Stimulated activated memory B cell treated with anti-CD40 and anti-IgM and Interleukin-4, amounts not matched to agents 10 μg/mL and 1 μg/mL and 100 μg/mL, for 72 hours (primary cell): ENCODE data around the gene PKMYT1.

ENCODE experiments used
- ATAC-seq: fragments of 150-1000 bp; cut with Tn5 transposase; 2 replicates; pipeline ENCODE4 v1.10.0; 2021
- H3K27ac Mint-ChIP-seq: one replicate; pipeline ENCODE4 v1.8.0; 2022; ENCODE audit warnings: mild to moderate bottlenecking, mixed read lengths
- H3K27me3 Mint-ChIP-seq: one replicate; pipeline ENCODE4 v1.8.0; 2022; ENCODE audit warnings: mixed read lengths
- H3K36me3 Mint-ChIP-seq: one replicate; pipeline ENCODE4 v1.8.0; 2022; ENCODE audit warnings: mixed read lengths
- H3K4me1 Mint-ChIP-seq: one replicate; pipeline ENCODE4 v1.8.0; 2022; ENCODE audit warnings: mixed read lengths
- H3K4me3 Mint-ChIP-seq: one replicate; pipeline ENCODE4 v1.8.0; 2022; ENCODE audit warnings: mild to moderate bottlenecking, moderate library complexity, mixed read lengths
- H3K9me3 Mint-ChIP-seq: one replicate; pipeline ENCODE4 v1.8.0; 2022; ENCODE audit warnings: mixed read lengths

PKMYT1 gene

DNA sequence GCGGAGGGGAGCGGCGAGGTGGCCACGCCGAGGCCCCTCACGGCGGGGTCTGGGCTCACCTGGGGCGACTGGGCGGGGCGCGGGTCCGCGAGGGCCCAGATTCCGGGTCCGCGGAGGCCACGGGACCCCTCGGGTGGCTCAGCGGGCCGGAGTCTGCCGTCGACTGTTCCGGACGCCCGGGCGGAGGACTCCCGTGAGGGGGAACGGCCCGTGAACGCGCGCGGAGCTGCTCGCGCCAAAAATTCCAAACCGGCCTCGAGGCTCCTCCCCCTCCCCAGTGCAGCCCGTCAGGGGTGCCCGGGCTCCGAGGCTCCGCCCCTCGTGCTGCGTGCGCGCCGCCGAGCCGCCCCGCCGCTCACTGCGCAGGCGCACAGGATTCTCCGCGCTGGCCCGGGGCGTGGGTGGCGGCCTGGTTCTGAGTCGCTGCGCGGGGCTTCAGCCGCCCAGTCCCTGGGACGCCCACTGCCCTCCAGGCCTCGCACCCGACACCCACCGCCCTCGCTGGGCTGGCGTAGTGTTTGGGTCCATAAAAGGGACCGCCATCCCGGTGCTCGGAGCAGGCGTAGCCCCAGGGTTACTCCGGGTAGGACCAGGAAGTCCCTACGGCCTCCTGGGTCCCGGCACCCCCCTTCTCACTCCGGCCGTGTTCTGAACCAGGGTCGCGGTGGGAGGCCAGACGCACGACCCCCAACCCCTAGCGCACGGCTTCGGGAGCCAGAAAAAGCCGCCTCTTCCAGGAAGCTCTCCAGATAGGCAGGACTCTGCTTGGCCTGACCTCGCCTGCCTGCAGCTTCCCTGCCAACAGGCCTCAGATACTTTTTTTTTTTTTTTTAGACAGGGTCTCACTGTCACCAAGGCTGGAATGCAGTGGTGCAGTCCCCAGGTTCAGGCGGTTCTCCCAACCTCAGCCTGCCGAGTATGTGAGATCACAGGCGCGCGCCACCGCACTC, at the start of gene PKMYT1:
Gene PKMYT1 (minus strand): TSS at position 220 of the 950 bp plus-strand sequence. CDS start 789 bp downstream, outside the sequence.
- no peaks in the 10 kb centered on the region for H3K36me3 Mint-ChIP-seq
- peak; percentile 91 for ATAC-seq
- peaks cover 17% of the 10 kb centered on the region for H3K27me3 Mint-ChIP-seq
- H3K4me3 Mint-ChIP-seq, result peak within 1 kb of the TSS; percentile 89
- H3K4me1 Mint-ChIP-seq, result peaks cover 23% of the 10 kb centered on the region
- H3K27ac Mint-ChIP-seq, result peak within 1 kb of the TSS; percentile 88
- no peaks in the 10 kb centered on the region for H3K9me3 Mint-ChIP-seq

DNA sequence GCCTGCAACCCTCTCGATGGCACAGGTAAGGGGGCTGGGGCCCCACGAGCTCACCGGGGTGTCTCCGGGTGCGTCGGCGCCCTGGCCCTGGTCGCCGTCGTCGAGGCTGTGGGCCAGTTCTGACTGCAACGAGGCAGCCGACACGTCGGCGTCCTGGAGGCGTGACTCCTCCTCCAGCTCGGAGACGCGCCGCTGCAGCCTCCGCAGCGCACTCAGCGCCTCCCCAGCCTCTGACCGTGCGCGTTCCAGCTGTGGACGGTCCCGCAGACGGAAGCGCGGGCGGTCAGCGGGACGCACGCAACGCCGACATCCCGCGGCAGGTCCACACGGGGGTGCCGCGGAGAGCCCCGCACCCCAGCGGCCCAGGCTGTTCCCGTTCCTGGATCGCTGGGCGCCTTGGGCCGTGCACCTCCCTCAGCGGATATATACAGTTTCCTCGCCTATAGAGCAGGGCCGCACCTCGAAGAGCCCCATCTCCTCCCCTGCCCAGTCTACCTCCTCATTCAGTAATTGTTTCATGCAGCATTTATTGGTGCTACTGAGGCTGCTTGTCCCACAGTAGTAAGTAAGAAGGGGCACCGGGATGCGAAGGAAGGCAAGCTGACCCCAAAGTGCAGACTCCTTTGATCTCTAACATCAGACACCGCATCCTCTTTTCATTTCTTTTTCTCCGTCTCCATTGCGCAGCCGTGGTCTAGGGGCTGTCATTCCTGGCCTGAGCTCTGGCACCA, 49.4 kb upstream of the PKMYT1 start:
- no peak overlapping the region for H3K27ac Mint-ChIP-seq
- ATAC-seq, result no peak

DNA sequence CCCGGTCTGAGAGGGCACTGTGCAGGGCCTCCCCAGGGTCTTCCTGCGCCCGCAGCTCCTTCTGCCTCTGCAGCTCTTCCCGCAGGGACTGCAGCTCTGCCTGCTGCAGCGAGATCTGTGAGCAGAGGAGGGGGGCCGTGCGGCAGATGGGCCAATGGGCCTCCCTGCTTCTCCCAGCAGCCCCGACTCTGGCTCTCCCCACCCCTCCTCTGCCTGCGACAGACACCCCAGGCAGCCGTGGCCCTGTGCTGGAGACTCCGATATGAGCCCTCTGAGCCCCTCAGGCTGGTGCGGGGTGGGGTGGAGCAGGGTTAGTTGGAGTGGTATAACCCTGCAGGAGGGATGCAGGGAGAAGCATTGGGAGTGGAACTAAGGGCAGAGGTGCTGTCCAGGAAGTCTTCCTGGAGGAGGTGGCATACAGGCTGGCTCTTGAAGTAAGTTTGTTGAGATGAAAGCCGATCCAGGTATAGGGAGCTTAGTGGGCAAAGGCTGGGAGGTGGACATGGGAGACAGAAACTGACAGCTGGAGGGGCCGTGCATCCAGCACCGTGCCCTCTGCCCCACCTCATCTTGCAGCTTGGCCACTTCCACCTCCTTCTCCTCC, 48.6 kb upstream of the PKMYT1 start:
- Mint-ChIP-seq H3K4me1 (peaks cover 48% of the 10 kb centered on the region), H3K36me3 (peaks cover 17% of the 10 kb centered on the region), H3K27ac (no peak overlapping the region), H3K4me3 (peak overlapping the region; percentile 13), H3K9me3 (no peaks in the 10 kb centered on the region), H3K27me3 (peaks cover 60% of the 10 kb centered on the region)
- no peak for ATAC-seq

More for the DNA sequence above, 49.4 kb upstream of the PKMYT1 start:
- peaks cover 42% of the 10 kb centered on the region for H3K4me1 Mint-ChIP-seq
- H3K27me3 Mint-ChIP-seq, result peaks cover 68% of the 10 kb centered on the region
- H3K4me3 Mint-ChIP-seq, result no peak overlapping the region
- peaks cover 17% of the 10 kb centered on the region for H3K36me3 Mint-ChIP-seq
- no peaks in the 10 kb centered on the region for H3K9me3 Mint-ChIP-seq

DNA sequence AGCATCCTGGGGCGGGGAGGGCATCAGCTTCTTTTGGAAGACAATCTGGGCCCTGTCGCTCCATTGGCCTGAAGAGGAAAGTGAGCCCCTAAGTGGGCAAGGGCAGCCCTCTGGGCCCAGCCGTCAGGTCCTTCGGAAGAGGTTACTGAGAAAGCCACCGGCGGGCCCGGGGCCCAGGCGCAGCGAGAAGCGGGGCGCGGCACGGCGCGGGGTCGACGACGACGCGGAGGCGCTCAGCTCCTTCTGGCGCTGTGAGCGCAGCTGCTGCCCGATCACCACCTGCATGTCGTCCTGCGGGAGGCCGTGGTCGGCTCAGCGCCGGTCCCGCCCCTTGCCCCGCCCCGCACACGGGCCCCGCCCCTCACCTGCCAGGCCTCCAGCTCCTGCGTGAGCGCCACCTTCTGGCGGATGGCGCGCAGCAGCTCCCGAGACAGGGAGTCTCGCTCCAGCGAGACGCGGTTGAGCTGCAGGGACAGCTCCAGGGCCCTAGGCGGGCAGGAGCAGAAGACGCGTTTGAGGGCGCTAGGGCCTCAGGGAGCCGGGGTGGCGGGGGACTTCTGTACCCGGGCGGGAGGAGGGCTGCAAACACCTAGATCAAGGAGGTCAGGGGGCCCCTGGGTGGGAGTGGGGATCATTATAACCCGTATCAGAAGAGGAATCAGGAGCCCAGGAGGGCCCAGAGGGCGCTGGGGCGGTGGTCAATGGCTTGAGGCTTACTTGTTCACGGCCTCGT, 47.9 kb upstream of the PKMYT1 start:
- H3K9me3 Mint-ChIP-seq, result no peaks in the 10 kb centered on the region
- no peak overlapping the region for H3K27ac Mint-ChIP-seq
- ATAC-seq, result peak; percentile 62
- peak overlapping the region; percentile 9 for H3K4me3 Mint-ChIP-seq
- H3K4me1 Mint-ChIP-seq, result peaks cover 53% of the 10 kb centered on the region
- peaks cover 53% of the 10 kb centered on the region for H3K27me3 Mint-ChIP-seq
- H3K36me3 Mint-ChIP-seq, result peaks cover 17% of the 10 kb centered on the region

DNA sequence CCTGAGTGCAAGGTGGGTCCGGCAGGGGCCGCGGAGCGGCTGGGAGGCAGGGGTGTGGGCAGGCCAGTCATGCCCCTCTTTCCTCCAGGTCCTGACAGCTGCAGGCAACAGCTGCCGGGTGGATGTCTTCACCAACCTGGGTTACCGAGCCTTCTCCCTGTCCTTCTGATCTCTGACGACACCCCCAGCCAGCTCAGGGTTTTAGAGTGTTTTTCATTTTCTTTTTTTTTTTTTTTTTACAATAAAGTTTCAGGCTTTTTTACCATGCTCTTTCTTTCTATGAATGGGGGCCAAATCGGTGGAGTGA, 47.2 kb upstream of the PKMYT1 start:
- no peak for ATAC-seq
- no peak overlapping the region for H3K27ac Mint-ChIP-seq
- peaks cover 17% of the 10 kb centered on the region for H3K36me3 Mint-ChIP-seq
- no peak overlapping the region for H3K4me3 Mint-ChIP-seq
- peaks cover 60% of the 10 kb centered on the region for H3K4me1 Mint-ChIP-seq
- H3K9me3 Mint-ChIP-seq, result no peaks in the 10 kb centered on the region
- peaks cover 46% of the 10 kb centered on the region for H3K27me3 Mint-ChIP-seq

DNA sequence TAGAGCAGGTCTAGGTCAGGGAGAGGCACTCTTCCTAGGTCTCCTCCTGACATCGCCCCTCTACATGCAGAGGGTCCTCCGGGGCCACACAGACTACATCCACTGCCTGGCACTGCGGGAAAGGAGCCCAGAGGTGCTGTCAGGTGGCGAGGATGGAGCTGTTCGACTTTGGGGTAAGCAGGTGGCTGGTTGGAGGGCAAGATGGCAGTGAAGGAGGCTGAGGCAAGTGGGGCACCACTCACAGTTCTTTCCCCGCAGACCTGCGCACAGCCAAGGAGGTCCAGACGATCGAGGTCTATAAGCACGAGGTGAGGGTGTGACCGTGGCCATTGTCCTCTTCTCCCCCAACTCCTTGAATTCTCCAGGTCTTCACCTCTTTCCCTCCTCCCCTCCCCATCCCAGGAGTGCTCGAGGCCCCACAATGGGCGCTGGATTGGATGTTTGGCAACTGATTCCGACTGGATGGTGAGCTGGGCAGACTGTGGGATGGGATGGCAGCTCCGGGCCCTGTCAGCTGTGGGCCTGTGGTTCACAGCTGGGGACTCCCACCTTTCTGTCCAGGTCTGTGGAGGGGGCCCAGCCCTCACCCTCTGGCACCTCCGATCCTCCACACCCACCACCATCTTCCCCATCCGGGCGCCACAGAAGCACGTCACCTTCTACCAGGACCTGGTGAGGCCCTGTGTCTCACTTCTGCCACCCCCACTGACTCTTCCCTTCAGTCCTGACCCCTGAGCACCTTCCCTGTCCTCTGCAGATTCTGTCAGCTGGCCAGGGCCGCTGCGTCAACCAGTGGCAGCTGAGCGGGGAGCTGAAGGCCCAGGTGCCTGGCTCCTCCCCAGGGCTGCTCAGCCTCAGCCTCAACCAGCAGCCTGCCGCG, 46.6 kb upstream of the PKMYT1 start:
- H3K9me3 Mint-ChIP-seq, result no peaks in the 10 kb centered on the region
- peaks cover 66% of the 10 kb centered on the region for H3K4me1 Mint-ChIP-seq
- no peak for ATAC-seq
- H3K4me3 Mint-ChIP-seq, result no peak overlapping the region
- H3K36me3 Mint-ChIP-seq, result peaks cover 17% of the 10 kb centered on the region
- H3K27ac Mint-ChIP-seq, result no peak overlapping the region
- peaks cover 40% of the 10 kb centered on the region for H3K27me3 Mint-ChIP-seq

DNA sequence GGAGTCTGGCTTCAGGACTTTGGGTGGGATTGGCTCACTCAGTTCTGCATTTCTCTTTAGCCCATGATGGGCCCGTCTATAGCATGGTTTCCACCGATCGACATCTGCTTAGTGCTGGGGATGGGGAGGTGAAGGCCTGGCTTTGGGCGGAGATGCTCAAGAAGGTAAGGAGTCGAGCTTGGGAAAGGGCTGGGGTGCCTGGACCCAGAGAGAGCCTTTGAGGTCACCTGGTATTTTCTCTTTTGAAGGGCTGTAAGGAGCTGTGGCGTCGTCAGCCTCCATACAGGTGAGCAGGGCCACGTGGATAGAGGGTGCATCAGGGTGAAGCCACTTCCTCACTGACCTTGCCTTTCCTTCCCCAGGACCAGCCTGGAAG, 45.7 kb upstream of the PKMYT1 start:
- Mint-ChIP-seq H3K9me3 (no peaks in the 10 kb centered on the region), H3K36me3 (peaks cover 17% of the 10 kb centered on the region), H3K27ac (no peak overlapping the region), H3K4me1 (peaks cover 75% of the 10 kb centered on the region), H3K4me3 (no peak overlapping the region), H3K27me3 (peaks cover 32% of the 10 kb centered on the region)
- ATAC-seq, result no peak

DNA sequence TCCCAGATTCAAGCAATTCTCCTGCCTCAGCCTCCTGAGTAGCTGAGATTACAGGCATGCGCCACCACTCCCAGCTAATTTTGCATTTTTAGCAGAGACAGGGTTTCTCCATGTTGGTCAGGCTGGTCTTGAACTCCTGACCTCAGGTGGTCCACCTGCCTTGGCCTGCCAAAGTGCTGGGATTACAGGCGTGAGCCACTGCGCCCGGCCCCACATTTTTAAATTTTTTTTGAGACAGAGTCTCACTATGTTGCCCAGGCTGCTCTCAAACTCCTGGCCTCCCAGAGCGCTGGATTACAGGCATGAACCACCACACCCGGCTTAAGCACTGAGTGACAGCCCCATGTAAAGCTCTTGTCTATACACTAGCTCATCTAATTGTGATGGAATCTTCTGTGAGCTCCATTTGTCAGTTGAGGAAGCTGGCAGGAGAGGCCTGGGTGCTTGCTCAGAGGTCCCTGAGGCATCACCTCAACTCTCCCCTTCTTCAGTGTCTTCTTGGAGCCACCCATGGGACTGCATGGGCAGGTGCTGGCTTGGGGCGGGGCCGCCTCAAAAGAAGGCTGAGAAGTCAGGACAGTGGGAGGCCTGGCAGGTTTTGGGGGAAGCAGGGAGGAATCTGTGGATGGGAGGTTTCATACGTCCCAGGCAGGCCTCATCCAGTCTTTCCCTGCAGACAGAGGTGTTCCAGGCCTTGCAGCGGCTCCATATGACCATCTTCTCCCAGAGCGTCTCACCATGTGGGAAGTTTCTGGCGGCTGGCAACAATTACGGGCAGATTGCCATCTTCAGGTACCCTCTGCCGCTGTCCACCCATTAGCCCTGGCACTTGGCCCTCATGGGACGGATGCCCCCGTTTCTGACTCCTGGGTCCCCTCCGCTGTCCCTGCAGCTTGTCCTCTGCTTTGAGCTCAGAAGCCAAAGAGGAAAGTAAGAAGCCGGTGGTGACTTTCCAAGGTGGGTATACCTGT, 45.1 kb upstream of the PKMYT1 start:
- H3K27ac Mint-ChIP-seq, result no peak overlapping the region
- peaks cover 25% of the 10 kb centered on the region for H3K27me3 Mint-ChIP-seq
- peaks cover 80% of the 10 kb centered on the region for H3K4me1 Mint-ChIP-seq
- no peak overlapping the region for H3K4me3 Mint-ChIP-seq
- peaks cover 17% of the 10 kb centered on the region for H3K36me3 Mint-ChIP-seq
- no peak for ATAC-seq
- no peaks in the 10 kb centered on the region for H3K9me3 Mint-ChIP-seq

DNA sequence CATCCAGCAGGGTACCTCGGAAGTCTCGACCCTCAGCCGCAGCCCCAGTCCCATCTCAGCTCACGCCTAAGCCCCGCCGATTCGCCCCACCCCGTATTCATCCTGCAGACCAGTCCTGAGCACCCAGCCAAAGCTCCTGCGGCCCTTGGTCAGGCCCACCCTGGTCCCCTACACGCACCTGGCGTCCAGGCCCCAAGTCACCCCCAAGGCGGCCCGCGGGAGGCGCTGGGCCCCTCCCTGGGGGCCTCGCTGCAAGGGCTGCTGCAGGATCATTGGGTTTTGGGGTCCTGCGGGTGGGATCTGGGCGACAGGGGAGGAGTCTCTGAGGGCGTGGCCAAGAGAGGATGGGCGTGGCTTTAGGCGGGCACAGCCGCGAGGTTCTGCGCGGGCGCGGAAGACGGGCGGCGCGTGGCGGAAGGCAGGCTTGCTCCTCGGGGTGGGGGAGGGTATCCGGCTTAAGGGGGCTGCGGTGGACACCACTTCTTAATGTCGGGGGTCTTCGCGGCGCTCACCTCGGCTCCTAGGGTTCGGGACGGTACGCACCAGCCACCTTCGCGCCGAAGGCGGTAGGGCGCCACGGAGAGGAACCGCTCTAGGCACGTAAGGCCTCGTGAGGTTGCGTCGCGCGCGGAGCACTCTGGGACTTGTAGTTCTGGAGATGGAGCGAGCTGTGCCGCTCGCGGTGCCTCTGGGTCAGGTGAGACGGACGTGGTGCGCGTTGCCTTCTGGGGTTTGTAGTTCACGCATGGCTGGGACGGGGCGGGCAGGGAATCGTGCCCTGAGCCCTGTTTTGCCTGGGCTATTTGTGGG, 43.6 kb upstream of the PKMYT1 start, which contains the start of the genes HCFC1R1 and THOC6:
Gene HCFC1R1 (minus strand): TSS at position 274 of the 810 bp plus-strand sequence. CDS start 1 bp downstream, at position 273.
Gene THOC6 (plus strand): TSS at position 367 of the 810 bp plus-strand sequence. CDS start 292 bp downstream, at position 659.
- Mint-ChIP-seq H3K4me1 (peaks cover 73% of the 10 kb centered on the region), H3K36me3 (peaks cover 17% of the 10 kb centered on the region), H3K27ac (peak within 1 kb of the TSS; percentile 83), H3K4me3 (peak within 1 kb of the TSS; percentile 81), H3K9me3 (no peaks in the 10 kb centered on the region), H3K27me3 (peaks cover 10% of the 10 kb centered on the region)
- ATAC-seq, result peak; percentile 90

DNA sequence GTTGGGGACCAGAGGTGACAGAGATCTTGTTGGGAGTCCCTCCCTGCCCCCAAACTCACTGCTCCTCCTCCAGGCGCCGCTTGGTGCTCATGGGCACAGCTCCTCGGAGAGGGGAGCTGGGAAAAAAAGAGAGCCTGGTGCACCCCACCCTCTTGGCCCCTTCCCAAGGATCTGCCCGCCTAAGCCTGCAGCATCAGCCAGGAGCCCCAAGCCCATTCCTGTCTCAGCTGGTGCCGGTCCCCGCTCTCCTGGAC, 43.1 kb upstream of the PKMYT1 start:
- peaks cover 17% of the 10 kb centered on the region for H3K36me3 Mint-ChIP-seq
- no peak for ATAC-seq
- peak overlapping the region; percentile 81 for H3K4me3 Mint-ChIP-seq
- no peaks in the 10 kb centered on the region for H3K9me3 Mint-ChIP-seq
- peaks cover 10% of the 10 kb centered on the region for H3K27me3 Mint-ChIP-seq
- H3K4me1 Mint-ChIP-seq, result peaks cover 68% of the 10 kb centered on the region
- peak overlapping the region; percentile 83 for H3K27ac Mint-ChIP-seq

DNA sequence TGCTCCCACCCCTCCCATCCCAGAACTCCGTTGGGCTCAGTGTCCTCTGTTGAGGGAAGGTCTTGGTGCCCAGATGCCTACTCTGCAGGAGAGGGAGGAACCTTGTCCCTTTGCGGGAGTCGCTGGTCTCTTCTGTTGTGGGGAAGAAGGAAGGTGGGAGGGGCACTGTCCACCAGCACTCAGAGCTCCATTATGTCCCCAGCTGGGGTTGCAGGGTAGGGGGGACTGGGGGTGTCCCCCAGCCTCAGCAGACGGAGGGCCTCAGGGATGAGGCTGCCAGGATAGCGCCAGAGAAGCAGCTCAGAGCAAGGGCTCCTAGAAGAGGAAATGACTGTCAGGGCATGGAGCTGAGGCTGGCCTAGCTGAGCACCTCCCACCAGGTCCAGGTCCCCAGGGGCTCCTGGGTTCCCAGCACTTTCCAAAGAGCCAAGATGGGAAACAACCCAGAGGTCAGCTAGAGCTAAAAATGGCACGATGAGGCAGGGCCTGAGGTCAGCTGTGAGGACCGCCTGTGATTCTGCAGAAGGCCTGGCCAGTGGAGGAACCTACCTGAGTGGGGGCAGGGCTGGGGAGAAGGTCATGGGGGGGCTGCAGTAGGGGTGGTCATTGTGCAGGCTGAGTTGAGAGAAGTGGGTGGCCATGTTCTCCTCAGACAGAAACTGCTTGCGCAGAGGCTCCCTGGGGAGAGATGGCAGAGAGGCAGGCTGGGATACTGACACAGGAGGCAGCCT, 42.6 kb upstream of the PKMYT1 start:
- no peaks in the 10 kb centered on the region for H3K9me3 Mint-ChIP-seq
- H3K27ac Mint-ChIP-seq, result peak overlapping the region; percentile 83
- H3K4me1 Mint-ChIP-seq, result peaks cover 68% of the 10 kb centered on the region
- peak overlapping the region; percentile 81 for H3K4me3 Mint-ChIP-seq
- peaks cover 17% of the 10 kb centered on the region for H3K36me3 Mint-ChIP-seq
- H3K27me3 Mint-ChIP-seq, result peaks cover 10% of the 10 kb centered on the region
- ATAC-seq, result peak; percentile 42

DNA sequence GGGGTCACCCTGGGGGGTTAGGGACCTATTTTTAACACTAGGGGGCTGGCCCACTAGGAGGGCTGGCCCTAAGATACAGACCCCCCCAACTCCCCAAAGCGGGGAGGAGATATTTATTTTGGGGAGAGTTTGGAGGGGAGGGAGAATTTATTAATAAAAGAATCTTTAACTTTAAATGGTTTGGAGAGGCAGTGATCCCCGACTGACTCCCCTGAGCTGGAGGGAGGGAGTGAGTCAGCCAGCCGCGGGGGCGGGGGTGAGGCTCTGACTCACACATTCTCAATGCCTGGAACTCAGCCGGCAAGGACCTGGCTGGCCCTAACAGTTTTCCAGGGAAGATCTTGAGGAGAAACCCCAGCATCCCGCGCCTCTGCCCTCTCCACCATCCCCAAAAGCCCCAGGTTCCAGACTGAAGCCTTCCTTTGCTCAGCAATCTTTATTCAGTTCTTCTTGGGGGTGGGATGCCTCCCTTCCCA, 42.0 kb upstream of the PKMYT1 start:
- no peak for ATAC-seq
- Mint-ChIP-seq H3K36me3 (peaks cover 15% of the 10 kb centered on the region), H3K4me1 (peaks cover 67% of the 10 kb centered on the region), H3K4me3 (peak overlapping the region; percentile 81), H3K27ac (peak overlapping the region; percentile 83), H3K27me3 (peaks cover 16% of the 10 kb centered on the region), H3K9me3 (no peaks in the 10 kb centered on the region)
